HG03196 (cell line): ENCODE results near the gene FHL2.

Experiments used
- ATAC-seq: cut with Tn5 transposase; IDR thresholded peaks from one replicate; pipeline ENCODE4 v1.9.1; 2021; ENCODE audit not compliant: unreplicated experiment

Gene FHL2

GRCh38 chr2:105399207-105399861 is 483 bp upstream of the FHL2 start:
- no peak for ATAC-seq

GRCh38 chr2:105397953-105398335 is 907 bp downstream of the FHL2 start:
- no peak for ATAC-seq

GRCh38 chr2:105397025-105397722 is 1.7 kb downstream of the FHL2 start:
- no peak for ATAC-seq

GRCh38 chr2:105396254-105397024 is 2.4 kb downstream of the FHL2 start:
- ATAC-seq = no peak

- no peak for ATAC-seq
These were observed 3.2 kb downstream of the FHL2 start for GRCh38 chr2:105395691-105396090.

- no peak for ATAC-seq
These were observed 3.8 kb downstream of the FHL2 start for GRCh38 chr2:105394951-105395611.

GRCh38 chr2:105393373-105394055 is 5.3 kb downstream of the FHL2 start:
- ATAC-seq = no peak

- ATAC-seq = no peak
These were observed 6.8 kb downstream of the FHL2 start for GRCh38 chr2:105391763-105392662.

- ATAC-seq = no peak
These were observed 7.7 kb downstream of the FHL2 start for GRCh38 chr2:105391058-105391627.

- ATAC-seq = no peak
These were observed 8.4 kb downstream of the FHL2 start for GRCh38 chr2:105390454-105390853.

GRCh38 chr2:105388971-105389381 is 9.9 kb downstream of the FHL2 start:
- ATAC-seq = no peak

GRCh38 chr2:105387225-105387624 is 11.6 kb downstream of the FHL2 start:
- ATAC-seq = no peak

GRCh38 chr2:105385731-105386540 is 12.9 kb downstream of the FHL2 start:
- no peak for ATAC-seq

GRCh38 chr2:105384861-105385260 is 14.0 kb downstream of the FHL2 start:
- ATAC-seq = no peak

GRCh38 chr2:105384216-105384615 is 14.6 kb downstream of the FHL2 start:
- no peak for ATAC-seq

- no peak for ATAC-seq
These were observed 15.3 kb downstream of the FHL2 start for GRCh38 chr2:105383432-105384166.

- ATAC-seq = no peak
These were observed 16.7 kb downstream of the FHL2 start for GRCh38 chr2:105382177-105382576.

GRCh38 chr2:105381101-105381668 is 17.7 kb downstream of the FHL2 start:
- no peak for ATAC-seq
